Measurements from ENCODE around the gene LZTR1.
A peak's percentile ranks its signal among the peaks of the same experiment; 100 is the strongest.
"Not testable (repeated sequence)": the region's sequence is repeated elsewhere in the genome, so short reads cannot be mapped to it uniquely, and the experiment has no call there.

LZTR1 gene
- 20.2 to 40.5 (median 34.2) reads per million in 9 experiments for total RNA-seq

DNA sequence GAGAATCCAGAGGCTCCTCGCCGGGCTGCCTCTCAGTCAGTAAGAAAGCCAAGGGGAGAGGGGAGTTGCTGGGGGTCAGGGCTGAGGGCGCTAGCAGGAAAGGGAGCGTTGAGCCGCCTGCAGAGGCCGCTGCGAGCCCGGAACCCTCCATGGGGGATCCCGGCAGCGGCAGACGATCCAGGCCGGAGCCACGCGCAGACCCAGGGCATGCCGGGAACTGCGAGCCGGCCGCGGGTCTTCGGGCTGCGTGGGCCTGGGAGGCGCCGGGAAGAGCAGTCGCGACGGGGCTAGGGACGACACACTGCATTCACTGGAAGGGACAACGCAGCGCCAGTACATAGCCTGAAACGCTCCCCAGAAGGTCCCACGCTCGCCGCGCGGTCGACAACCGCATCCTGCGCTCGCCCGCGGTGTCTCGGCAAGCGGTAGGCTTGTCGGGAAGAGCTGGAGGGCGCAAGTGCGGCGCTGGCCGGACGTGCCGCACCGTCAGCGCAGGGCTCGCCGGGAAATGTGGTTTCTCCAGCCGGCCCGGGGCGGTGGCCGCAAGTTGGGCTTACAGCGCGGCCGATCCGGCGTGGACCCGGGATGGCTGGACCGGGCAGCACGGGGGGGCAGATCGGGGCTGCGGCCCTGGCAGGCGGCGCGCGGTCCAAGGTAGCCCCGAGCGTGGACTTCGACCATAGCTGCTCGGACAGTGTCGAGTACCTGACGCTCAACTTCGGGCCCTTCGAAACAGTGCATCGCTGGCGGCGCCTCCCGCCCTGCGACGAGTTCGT lies at the start of gene LZTR1:
Gene LZTR1, plus strand, starts transcription at position 511 of the 776 bp plus-strand sequence. Its CDS starts 75 bp downstream, at position 586.
- H3K36me3 Mint-ChIP-seq (ENCODE audit: insufficient read depth) = peaks cover 10% of the 10 kb centered on the region
- ATAC-seq (replicated peaks) (peak; percentile 85), DNase-seq (peak; percentile 49 to 61 (median 56))
- peak within 1 kb of the TSS; percentile 92 to 97 for H3K4me3 Mint-ChIP-seq
- peak within 1 kb of the TSS; percentile 90 to 97 for H3K27ac Mint-ChIP-seq
- H3K27me3 Mint-ChIP-seq = no peaks in the 10 kb centered on the region
- H3K4me1 Mint-ChIP-seq (ENCODE audit: low read depth in 2 of 2) = peaks cover 29 to 34% of the 10 kb centered on the region in 2 donors
- no peaks in the 10 kb centered on the region for H3K9me3 Mint-ChIP-seq

- no peak for DNase-seq
- H3K9me3 Mint-ChIP-seq = no peaks in the 10 kb centered on the region
- H3K27me3 Mint-ChIP-seq = no peaks in the 10 kb centered on the region
- H3K4me1 Mint-ChIP-seq (ENCODE audit: low read depth in 2 of 2) = peaks cover 46 to 74% of the 10 kb centered on the region in 2 donors
- ATAC-seq (replicated peaks) = no peak
- H3K27ac Mint-ChIP-seq = peak overlapping the region in 1 of 2 donors; percentile 74
- peaks cover 42% of the 10 kb centered on the region for H3K36me3 Mint-ChIP-seq (ENCODE audit: insufficient read depth)
- H3K4me3 Mint-ChIP-seq = no peak overlapping the region
These were observed 48.2 kb upstream of the LZTR1 start for GRCh38 chr22:20933910-20934309.

- H3K27ac Mint-ChIP-seq = not testable (repeated sequence)
- Mint-ChIP-seq H3K36me3 (ENCODE audit: insufficient read depth) (peaks cover 53% of the 10 kb centered on the region), H3K4me3 (peak overlapping the region in 1 of 2 donors; percentile 22)
These were observed 47.0 kb upstream of the LZTR1 start for GRCh38 chr22:20935049-20935448.

GRCh38 chr22:20935780-20936539 lies 46.1 kb upstream of the LZTR1 start:
- not testable (repeated sequence) for ATAC-seq (replicated peaks); H3K27me3 Mint-ChIP-seq; DNase-seq; H3K9me3 Mint-ChIP-seq
- Mint-ChIP-seq H3K36me3 (ENCODE audit: insufficient read depth) (peaks cover 56% of the 10 kb centered on the region), H3K27ac (peak overlapping the region in 1 of 2 donors; percentile 27), H3K4me1 (ENCODE audit: low read depth in 2 of 2) (peaks cover 50 to 79% of the 10 kb centered on the region in 2 donors), H3K4me3 (peak overlapping the region; percentile 69)

More at GRCh38 chr22:20935049-20935448, 47.0 kb upstream of the LZTR1 start:
- peaks cover 46 to 72% of the 10 kb centered on the region in 2 donors for H3K4me1 Mint-ChIP-seq (ENCODE audit: low read depth in 2 of 2)
- H3K27me3 Mint-ChIP-seq; ATAC-seq (replicated peaks); DNase-seq; H3K9me3 Mint-ChIP-seq: not testable (repeated sequence)

GRCh38 chr22:20937031-20937793 lies 44.9 kb upstream of the LZTR1 start:
- H3K27ac Mint-ChIP-seq = peak overlapping the region; percentile 15 to 27
- no peaks in the 10 kb centered on the region for H3K9me3 Mint-ChIP-seq
- ATAC-seq (replicated peaks) (no peak), DNase-seq (no peak)
- peak overlapping the region; percentile 69 for H3K4me3 Mint-ChIP-seq
- peaks cover 60% of the 10 kb centered on the region for H3K36me3 Mint-ChIP-seq (ENCODE audit: insufficient read depth)
- peaks cover 52 to 81% of the 10 kb centered on the region in 2 donors for H3K4me1 Mint-ChIP-seq (ENCODE audit: low read depth in 2 of 2)
- H3K27me3 Mint-ChIP-seq = no peaks in the 10 kb centered on the region

GRCh38 chr22:20937794-20938671 lies 44.1 kb upstream of the LZTR1 start:
- H3K4me1 Mint-ChIP-seq (ENCODE audit: low read depth in 2 of 2) = peaks cover 48 to 81% of the 10 kb centered on the region in 2 donors
- H3K27me3 Mint-ChIP-seq = no peaks in the 10 kb centered on the region
- ATAC-seq (replicated peaks) (no peak), DNase-seq (no peak)
- H3K9me3 Mint-ChIP-seq = no peaks in the 10 kb centered on the region
- peak overlapping the region; percentile 16 to 27 for H3K27ac Mint-ChIP-seq
- peaks cover 56% of the 10 kb centered on the region for H3K36me3 Mint-ChIP-seq (ENCODE audit: insufficient read depth)
- peak overlapping the region; percentile 69 for H3K4me3 Mint-ChIP-seq

GRCh38 chr22:20939457-20940185 lies 42.5 kb upstream of the LZTR1 start:
- H3K36me3 Mint-ChIP-seq (ENCODE audit: insufficient read depth) = peaks cover 43% of the 10 kb centered on the region
- not testable (repeated sequence) for DNase-seq; H3K27me3 Mint-ChIP-seq; ATAC-seq (replicated peaks); H3K9me3 Mint-ChIP-seq
- peak overlapping the region; percentile 34 to 59 for H3K4me3 Mint-ChIP-seq
- peaks cover 52 to 79% of the 10 kb centered on the region in 2 donors for H3K4me1 Mint-ChIP-seq (ENCODE audit: low read depth in 2 of 2)
- peak overlapping the region; percentile 5 for H3K27ac Mint-ChIP-seq

DNA sequence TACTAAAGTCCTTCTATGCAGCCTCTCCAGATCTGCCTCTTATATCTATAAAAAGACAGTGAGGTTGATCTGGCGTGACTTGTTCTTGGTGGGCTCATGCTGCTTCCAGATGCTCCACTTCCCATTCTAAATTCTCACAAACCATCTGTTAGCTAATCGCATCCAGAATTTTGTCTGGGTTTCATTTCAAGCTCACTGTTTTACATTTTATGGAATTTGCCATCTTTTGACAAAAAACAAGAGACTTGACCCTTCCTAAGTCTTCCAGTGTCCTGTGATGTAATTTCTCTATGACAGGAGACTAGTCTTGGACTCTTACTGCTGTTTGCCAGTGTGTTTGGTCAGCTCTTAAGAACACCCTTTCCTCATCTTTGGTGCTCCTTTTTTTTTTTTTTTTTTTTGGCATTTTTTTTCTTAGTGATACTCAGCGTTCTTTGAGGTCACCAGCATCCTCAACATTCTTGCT lies 41.9 kb upstream of the LZTR1 start:
- Mint-ChIP-seq H3K4me1 (ENCODE audit: low read depth in 2 of 2) (peaks cover 51 to 78% of the 10 kb centered on the region in 2 donors), H3K27me3 (no peaks in the 10 kb centered on the region), H3K4me3 (peak overlapping the region; percentile 34 to 59), H3K36me3 (ENCODE audit: insufficient read depth) (peaks cover 42% of the 10 kb centered on the region), H3K27ac (peak overlapping the region; percentile 5), H3K9me3 (no peaks in the 10 kb centered on the region)
- no peak for DNase-seq
- no peak for ATAC-seq (replicated peaks)

DNA sequence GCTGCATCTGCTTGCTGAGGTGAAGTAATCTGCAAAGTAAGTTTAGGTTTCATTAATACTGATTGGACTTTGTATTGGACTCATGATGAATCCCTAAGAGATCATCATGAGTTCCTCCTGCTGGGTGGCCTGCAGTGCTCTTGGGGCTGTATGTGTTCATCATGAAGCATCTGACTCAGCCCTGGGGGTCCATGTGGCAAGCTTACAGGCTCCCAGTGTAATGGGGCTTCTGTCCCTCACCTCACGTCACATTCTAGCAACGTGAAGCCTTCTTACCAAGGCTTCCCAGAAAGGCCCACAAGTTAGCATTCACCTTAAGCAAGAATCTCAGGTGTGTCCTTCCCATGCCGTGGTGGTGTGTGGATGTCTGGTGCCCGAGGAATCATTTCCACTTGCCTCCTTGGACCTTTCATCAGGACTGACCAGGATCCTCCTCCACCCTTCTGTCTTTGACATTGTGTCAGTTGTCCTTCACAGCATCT lies 41.2 kb upstream of the LZTR1 start:
- ATAC-seq (replicated peaks) = no peak
- H3K27me3 Mint-ChIP-seq = no peaks in the 10 kb centered on the region
- no peak for DNase-seq
- no peaks in the 10 kb centered on the region for H3K9me3 Mint-ChIP-seq
- H3K36me3 Mint-ChIP-seq (ENCODE audit: insufficient read depth) = peaks cover 35% of the 10 kb centered on the region
- peak overlapping the region; percentile 5 to 80 for H3K27ac Mint-ChIP-seq
- H3K4me3 Mint-ChIP-seq = peak overlapping the region; percentile 34 to 55
- peaks cover 58 to 79% of the 10 kb centered on the region in 2 donors for H3K4me1 Mint-ChIP-seq (ENCODE audit: low read depth in 2 of 2)

- peak overlapping the region; percentile 31 to 49 for H3K4me3 Mint-ChIP-seq
- not testable (repeated sequence) for H3K27me3 Mint-ChIP-seq; ATAC-seq (replicated peaks); H3K9me3 Mint-ChIP-seq; DNase-seq
- peaks cover 59 to 75% of the 10 kb centered on the region in 2 donors for H3K4me1 Mint-ChIP-seq (ENCODE audit: low read depth in 2 of 2)
- peaks cover 23% of the 10 kb centered on the region for H3K36me3 Mint-ChIP-seq (ENCODE audit: insufficient read depth)
- H3K27ac Mint-ChIP-seq = peak overlapping the region; percentile 71 to 80
These were observed 39.7 kb upstream of the LZTR1 start for GRCh38 chr22:20942203-20942902.

Measured in effector memory CD8-positive, alpha-beta T cell (primary cell).